Fibroblast of mammary gland (primary cell): ENCODE data around the gene CABLES1.

Source experiments
- DNase-seq: peaks from one replicate; pipeline ENCODE4 v3.0.0-alpha.2; 2010; ENCODE audit warnings: low read depth
- H3K4me3 ChIP-seq: 2 replicates; pipeline ENCODE4 v1.5.1; 2011; ENCODE audit warnings: low read depth, mild to moderate bottlenecking, low read length, moderate library complexity; ENCODE audit not compliant: control insufficient read depth
- CTCF ChIP-seq: conservative IDR thresholded peaks from 2 replicates; pipeline ENCODE4 v1.5.1; 2011; ENCODE audit warnings: low read depth, low read length, inconsistent platforms; ENCODE audit not compliant: control insufficient read depth, insufficient read depth

CABLES1 gene

GRCh38 chr18:23177433-23178072, 42.3 kb downstream of the CABLES1 start:
- no peak for DNase-seq
- H3K4me3 ChIP-seq, result no peak overlapping the region
- no peak for TF ChIP-seq CTCF

GRCh38 chr18:23178201-23178600, 42.9 kb downstream of the CABLES1 start:
- TF ChIP-seq CTCF, result no peak
- no peak overlapping the region for H3K4me3 ChIP-seq

GRCh38 chr18:23178661-23179081, 43.4 kb downstream of the CABLES1 start:
- DNase-seq, result no peak
- no peak overlapping the region for H3K4me3 ChIP-seq
- TF ChIP-seq CTCF, result no peak

More at GRCh38 chr18:23178201-23178600, 42.9 kb downstream of the CABLES1 start:
- no peak for DNase-seq

- TF ChIP-seq CTCF, result no peak
- DNase-seq, result no peak
- H3K4me3 ChIP-seq, result no peak overlapping the region
Measured at GRCh38 chr18:23179416-23179815, 44.1 kb downstream of the CABLES1 start.

GRCh38 chr18:23181547-23181946, 46.3 kb downstream of the CABLES1 start:
- DNase-seq, result no peak
- TF ChIP-seq CTCF, result no peak
- H3K4me3 ChIP-seq, result no peak overlapping the region

GRCh38 chr18:23182606-23183005, 47.3 kb downstream of the CABLES1 start:
- H3K4me3 ChIP-seq, result no peak overlapping the region
- no peak for TF ChIP-seq CTCF

GRCh38 chr18:23183411-23184150, 48.3 kb downstream of the CABLES1 start:
- peak; percentile 64 for DNase-seq
- H3K4me3 ChIP-seq, result no peak overlapping the region
- no peak for TF ChIP-seq CTCF

More at GRCh38 chr18:23182606-23183005, 47.3 kb downstream of the CABLES1 start:
- no peak for DNase-seq
